ENCODE results near the gene F5. TPM values are rescaled to one million over a fixed set of nuclear protein-coding genes. Genes with fewer than 3 reads are reported as not detected.

The F5 gene
- total and polyA plus RNA-seq, 9 of the 15 experiments (the other 6 are each of a cell fraction or from before 2014, with no cell fraction given), result 0.03 to 0.13 TPM; not detected in 7

- TF ChIP-seq RERE (CRISPR knock-in tag; IDR thresholded peaks at IDR 0.05; ENCODE audit: borderline replicate concordance) (no peak), YY1 (IDR thresholded peaks at IDR 0.05; ENCODE audit: borderline replicate concordance in 1 of 3, control insufficient read depth in 1 of 3, extremely low read depth in 1 of 3, insufficient read depth in 3 of 3, insufficient read length in 1 of 3, insufficient replicate concordance in 2 of 3, low read depth in 1 of 3, low read length in 2 of 3) (no peak), MEIS2 (IDR thresholded peaks at IDR 0.05; ENCODE audit: partially characterized antibody) (peak; percentile 90), ZKSCAN3 (CRISPR knock-in tag; IDR thresholded peaks at IDR 0.05) (no peak), ELF2 (CRISPR knock-in tag; IDR thresholded peaks at IDR 0.05) (no peak), ILK (tag; IDR thresholded peaks at IDR 0.05; ENCODE audit: borderline replicate concordance, low read depth) (no peak), PKNOX1 (IDR thresholded peaks at IDR 0.05) (peak; percentile 72; the same call in 1 of the 2 replicates), PBX2 (CRISPR knock-in tag; IDR thresholded peaks at IDR 0.05; ENCODE audit: low read depth) (no peak), PBX2 (tag; conservative IDR thresholded peaks at IDR 0.05; ENCODE audit: low read depth) (0 out of 2 replicates have a peak, but pooled peaks have one; percentile 18), CBFA2T2 (conservative IDR thresholded peaks at IDR 0.05) (0 out of 2 replicates have a peak, but pooled peaks have one; percentile 10), HDAC3 (IDR thresholded peaks at IDR 0.05; ENCODE audit: borderline replicate concordance, partially characterized antibody) (no peak), BCOR (IDR thresholded peaks at IDR 0.05) (no peak), TEAD4 (IDR thresholded peaks at IDR 0.05; ENCODE audit: low read length) (peak; percentile 64), TEAD4 (CRISPR knock-in tag; IDR thresholded peaks at IDR 0.05; ENCODE audit: borderline replicate concordance) (no peak)
Measured at GRCh38 chr1:169526120-169526832, 60.0 kb downstream of the F5 start (continued).
